T-helper 17 cell (primary cell): ENCODE data around the gene CETN2. TPM values are rescaled to one million over a fixed set of nuclear protein-coding genes. Genes with fewer than 3 reads are reported as not detected.
"Not testable (repeated sequence)": the region's sequence is repeated elsewhere in the genome, so short reads cannot be mapped to it uniquely, and the experiment has no call there.

Experiments
- ATAC-seq: fragments of 150-1000 bp; cut with Tn5 transposase; 2 replicates; pipeline ENCODE4 v1.10.0; 2021; ENCODE audit warnings: mild to moderate bottlenecking, moderate library complexity
- DNase-seq, 3 donors: peaks; one replicate each; pipeline versions ENCODE4 v3.0.0 to v3.0.0-alpha.2; 2020 to 2021
- H3K9me3 ChIP-seq: one replicate; pipeline ENCODE4 v1.7.0; 2013; ENCODE audit warnings: low read length, mild to moderate bottlenecking; ENCODE audit not compliant: control insufficient read depth, poor library complexity, severe bottlenecking
- H3K27ac Mint-ChIP-seq: one replicate; pipeline ENCODE4 v1.8.0; 2022; ENCODE audit warnings: mild to moderate bottlenecking, moderate library complexity, mixed read lengths
- H3K27me3 Mint-ChIP-seq: one replicate; pipeline ENCODE4 v1.8.0; 2022; ENCODE audit warnings: mixed read lengths
- H3K36me3 Mint-ChIP-seq: one replicate; pipeline ENCODE4 v1.8.0; 2022; ENCODE audit warnings: low read depth, mixed read lengths
- H3K4me1 Mint-ChIP-seq: one replicate; pipeline ENCODE4 v1.8.0; 2022; ENCODE audit warnings: mild to moderate bottlenecking, mixed read lengths
- H3K4me3 Mint-ChIP-seq: one replicate; pipeline ENCODE4 v1.8.0; 2022; ENCODE audit warnings: mild to moderate bottlenecking, moderate library complexity, mixed read lengths
- total RNA-seq, 4 donors: library from RNA in 2 of 4; stranded (reverse) in 2 of 4; gene quantifications; one replicate each; pipeline ENCODE4 v1.2.3 and lab custom pipeline; 2022 to 2026

The CETN2 gene
- total RNA-seq, 2 donors from 2014 or later: 7.5 to 9.4 TPM

DNA sequence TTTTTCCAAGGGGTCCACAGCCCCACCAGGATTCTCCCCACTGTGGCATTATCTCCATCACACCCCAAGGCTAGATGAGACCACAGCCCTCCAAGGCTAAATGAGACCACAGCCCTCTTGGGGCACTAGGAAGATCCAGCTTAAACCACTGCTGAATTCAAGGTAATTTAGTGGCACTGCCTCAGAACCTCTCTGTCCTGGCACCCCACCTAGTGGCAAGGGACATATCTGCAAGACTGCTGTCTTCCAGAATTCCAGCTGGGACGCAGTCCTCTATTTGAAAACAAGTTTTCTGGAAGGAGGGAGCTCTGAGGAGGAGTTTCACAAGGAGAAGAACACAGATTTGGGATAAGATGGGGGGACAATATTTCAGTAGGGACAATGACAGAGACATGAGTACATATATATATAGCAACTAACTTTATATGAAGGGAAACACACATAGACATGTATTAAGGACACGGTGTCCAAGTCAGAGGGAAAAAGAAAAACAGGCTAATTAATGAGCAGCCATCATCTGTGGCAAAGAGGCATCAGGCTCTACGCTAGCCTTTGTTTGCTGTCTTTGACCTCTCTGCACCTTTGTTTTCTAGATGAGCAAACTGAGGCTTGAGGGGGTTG lies 9.3 kb downstream of the CETN2 start:
- Mint-ChIP-seq H3K36me3 (peaks cover 2% of the 10 kb centered on the region), H3K4me1 (no peaks in the 10 kb centered on the region), H3K27me3 (peaks cover 11% of the 10 kb centered on the region), H3K27ac (no peak overlapping the region), H3K4me3 (no peak overlapping the region)
- H3K9me3 ChIP-seq: no peaks in the 10 kb centered on the region
- ATAC-seq (no peak), DNase-seq (no peak)

DNA sequence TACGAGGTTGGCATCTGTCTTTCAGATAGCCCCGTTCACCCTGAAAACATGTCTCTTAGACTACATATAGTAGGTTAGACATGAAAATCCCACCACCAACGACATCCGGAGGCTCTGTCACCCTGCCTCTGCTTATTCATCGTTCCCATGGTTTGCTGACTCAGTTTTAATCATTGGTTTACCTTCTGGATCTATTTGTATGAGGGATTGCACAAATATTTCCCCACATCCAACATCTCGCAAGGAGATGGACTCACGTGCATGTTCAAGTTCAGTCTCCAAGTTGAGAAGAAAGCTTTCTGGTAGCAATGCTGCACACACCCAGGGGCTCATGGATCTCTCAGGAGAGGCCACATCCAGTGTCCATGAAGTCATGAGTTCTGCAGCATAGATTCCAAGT lies 10.8 kb downstream of the CETN2 start:
- H3K9me3 ChIP-seq: no peaks in the 10 kb centered on the region
- Mint-ChIP-seq H3K27ac (no peak overlapping the region), H3K4me1 (no peaks in the 10 kb centered on the region), H3K4me3 (no peak overlapping the region), H3K36me3 (peaks cover 2% of the 10 kb centered on the region), H3K27me3 (peaks cover 11% of the 10 kb centered on the region)
- ATAC-seq: no peak
- no peak for DNase-seq

DNA sequence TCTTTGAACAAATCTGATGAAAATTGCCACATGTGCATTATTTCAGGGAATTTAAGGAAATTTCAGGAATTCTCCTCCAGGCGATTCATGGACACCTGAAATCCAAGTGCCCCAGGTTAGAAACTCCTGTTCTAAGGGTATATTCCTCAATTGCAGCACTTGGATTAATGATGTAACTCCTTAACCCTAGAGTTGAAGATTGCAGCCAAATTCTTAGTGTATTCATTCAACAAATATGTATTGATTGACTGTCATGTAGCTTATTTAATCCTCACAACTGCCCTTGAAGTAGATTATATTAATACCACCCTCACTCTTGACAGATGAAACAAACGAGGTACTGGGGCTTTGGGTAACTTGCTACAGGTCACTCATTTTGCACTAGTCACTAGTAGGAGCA lies 11.3 kb downstream of the CETN2 start:
- Mint-ChIP-seq H3K27me3 (peaks cover 11% of the 10 kb centered on the region), H3K36me3 (peaks cover 2% of the 10 kb centered on the region), H3K4me3 (no peak overlapping the region), H3K27ac (no peak overlapping the region), H3K4me1 (no peaks in the 10 kb centered on the region)
- H3K9me3 ChIP-seq: no peaks in the 10 kb centered on the region
- no peak for DNase-seq
- ATAC-seq: no peak

DNA sequence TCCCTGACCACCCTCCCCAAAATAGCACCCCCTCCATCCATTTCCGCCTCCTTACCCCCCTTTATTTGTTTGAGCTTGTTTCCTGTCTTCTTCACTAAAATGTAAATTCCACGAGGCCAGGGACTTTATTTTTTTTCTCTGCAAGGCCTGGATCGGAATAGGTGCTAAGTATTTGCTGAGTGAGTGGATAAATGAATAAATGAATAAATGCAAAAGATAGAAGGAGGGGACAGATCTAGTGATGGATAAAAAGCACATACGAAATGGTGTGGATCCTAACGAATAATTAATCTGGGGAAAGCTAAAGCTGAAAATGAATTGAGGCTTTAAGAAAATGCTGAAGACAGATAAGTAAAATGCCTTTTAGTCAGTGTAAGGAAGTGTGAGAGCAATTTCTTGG lies 12.2 kb downstream of the CETN2 start:
- no peaks in the 10 kb centered on the region for H3K9me3 ChIP-seq
- peaks cover 5% of the 10 kb centered on the region for H3K4me1 Mint-ChIP-seq

DNA sequence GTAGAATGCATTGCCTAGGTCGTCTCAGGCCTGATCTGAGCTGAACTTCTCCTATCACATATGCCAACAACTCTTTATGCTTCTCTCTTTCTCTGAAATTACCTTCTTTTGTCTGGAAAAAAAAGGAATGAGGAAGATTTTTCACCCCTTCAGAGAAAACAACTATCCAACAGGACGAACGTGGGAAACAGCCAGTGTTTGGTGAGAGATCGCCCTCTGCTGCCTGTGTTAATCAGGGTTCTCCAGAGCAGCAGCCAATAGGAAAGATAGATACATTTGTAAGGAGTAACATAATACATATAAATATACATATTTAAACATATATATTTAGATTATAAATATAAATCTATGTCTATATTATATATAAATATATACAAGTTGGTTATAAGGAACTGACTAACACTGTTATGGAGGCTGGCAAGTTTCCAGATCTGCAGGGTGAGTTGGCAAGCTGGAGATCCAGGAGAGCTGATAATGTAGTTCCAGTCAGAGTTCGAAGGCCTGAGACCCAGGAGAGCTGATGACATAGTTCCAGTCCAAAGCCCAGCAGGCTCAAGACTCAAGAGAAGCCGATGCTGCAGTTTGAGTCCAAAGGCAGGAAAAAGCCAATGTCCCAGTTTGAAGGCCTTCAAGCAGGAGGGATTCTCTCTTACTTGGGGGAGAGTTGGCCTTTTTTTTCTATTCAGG lies 13.3 kb downstream of the CETN2 start:
- no peaks in the 10 kb centered on the region for H3K9me3 ChIP-seq
- no peak overlapping the region for H3K27ac Mint-ChIP-seq
- no peak for ATAC-seq
- H3K27me3 Mint-ChIP-seq: peaks cover 11% of the 10 kb centered on the region
- peaks cover 5% of the 10 kb centered on the region for H3K4me1 Mint-ChIP-seq
- DNase-seq: no peak
- peaks cover 2% of the 10 kb centered on the region for H3K36me3 Mint-ChIP-seq
- no peak overlapping the region for H3K4me3 Mint-ChIP-seq

More for the DNA sequence above, 12.2 kb downstream of the CETN2 start:
- Mint-ChIP-seq H3K27me3 (peaks cover 11% of the 10 kb centered on the region), H3K27ac (no peak overlapping the region), H3K36me3 (peaks cover 2% of the 10 kb centered on the region), H3K4me3 (no peak overlapping the region)
- no peak for DNase-seq
- ATAC-seq: no peak

DNA sequence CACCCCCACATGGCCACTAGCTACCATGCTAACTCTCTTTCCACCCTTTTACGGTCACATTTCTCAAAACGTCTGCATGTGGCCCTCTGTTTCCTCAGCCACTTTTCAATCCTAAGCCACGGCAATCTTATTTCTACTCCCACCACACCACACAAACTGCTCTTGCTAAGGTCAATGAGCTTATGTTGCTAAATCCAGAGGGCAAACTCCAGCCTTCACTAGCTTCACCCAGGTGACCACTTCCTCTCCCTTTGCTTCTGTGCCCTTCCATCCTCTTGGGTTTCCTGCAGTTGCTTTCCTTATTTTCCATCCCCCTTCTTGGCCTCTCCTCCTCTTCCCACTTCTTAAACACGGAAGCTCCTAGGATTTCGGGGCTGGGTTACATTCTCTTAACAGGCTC lies 16.5 kb downstream of the CETN2 start:
- Mint-ChIP-seq H3K4me3 (no peak overlapping the region), H3K27ac (no peak overlapping the region), H3K36me3 (no peaks in the 10 kb centered on the region), H3K27me3 (no peaks in the 10 kb centered on the region), H3K4me1 (peaks cover 5% of the 10 kb centered on the region)
- DNase-seq (no peak), ATAC-seq (no peak)
- no peaks in the 10 kb centered on the region for H3K9me3 ChIP-seq

DNA sequence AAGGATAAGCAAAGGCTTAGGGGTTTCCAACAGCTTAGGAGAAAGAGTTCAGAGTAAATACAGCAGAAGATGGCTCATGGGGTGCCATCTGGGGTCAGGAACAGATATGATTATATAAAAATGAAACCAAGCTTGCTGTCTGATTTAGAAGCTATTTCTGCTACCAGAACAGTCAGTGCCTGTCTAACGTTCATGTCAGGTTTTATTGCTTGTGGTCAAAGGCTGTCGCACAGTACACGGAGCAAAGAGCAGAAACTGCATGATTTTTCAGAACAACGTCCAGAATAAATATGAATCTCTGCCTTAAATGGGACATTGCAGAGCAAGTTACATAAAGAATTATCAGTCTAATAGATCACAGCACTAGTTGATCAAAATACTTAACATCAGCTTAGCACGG lies 17.4 kb downstream of the CETN2 start:
- DNase-seq: no peak
- H3K27ac Mint-ChIP-seq: peak overlapping the region; percentile 14
- H3K4me1 Mint-ChIP-seq: peaks cover 5% of the 10 kb centered on the region
- no peaks in the 10 kb centered on the region for H3K27me3 Mint-ChIP-seq
- ATAC-seq: no peak
- no peaks in the 10 kb centered on the region for H3K9me3 ChIP-seq
- no peak overlapping the region for H3K4me3 Mint-ChIP-seq
- H3K36me3 Mint-ChIP-seq: no peaks in the 10 kb centered on the region

DNA sequence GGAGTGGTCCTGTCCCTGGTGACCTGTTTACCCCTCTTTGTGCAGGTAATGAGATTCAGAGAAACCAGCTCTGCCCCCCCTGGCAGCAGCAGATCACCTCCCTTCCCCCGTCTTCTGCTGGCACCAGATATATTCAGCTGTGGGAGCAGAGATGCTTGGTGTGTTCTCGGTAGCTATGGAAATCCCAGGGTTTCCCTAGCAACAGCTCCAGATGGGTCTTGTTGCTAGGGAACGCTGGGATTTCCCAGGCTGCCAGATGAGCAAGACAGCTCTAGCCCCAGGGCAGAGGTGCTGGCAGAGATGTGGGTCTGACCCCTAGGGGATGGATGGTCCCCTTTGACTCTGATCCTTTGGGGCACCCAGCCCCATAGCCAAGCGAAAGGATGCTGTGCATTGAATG lies 20.2 kb downstream of the CETN2 start:
- no peak for DNase-seq
- H3K9me3 ChIP-seq: no peaks in the 10 kb centered on the region
- Mint-ChIP-seq H3K27me3 (no peaks in the 10 kb centered on the region), H3K4me1 (peaks cover 5% of the 10 kb centered on the region), H3K36me3 (no peaks in the 10 kb centered on the region), H3K4me3 (no peak overlapping the region), H3K27ac (no peak overlapping the region)
- ATAC-seq: no peak

DNA sequence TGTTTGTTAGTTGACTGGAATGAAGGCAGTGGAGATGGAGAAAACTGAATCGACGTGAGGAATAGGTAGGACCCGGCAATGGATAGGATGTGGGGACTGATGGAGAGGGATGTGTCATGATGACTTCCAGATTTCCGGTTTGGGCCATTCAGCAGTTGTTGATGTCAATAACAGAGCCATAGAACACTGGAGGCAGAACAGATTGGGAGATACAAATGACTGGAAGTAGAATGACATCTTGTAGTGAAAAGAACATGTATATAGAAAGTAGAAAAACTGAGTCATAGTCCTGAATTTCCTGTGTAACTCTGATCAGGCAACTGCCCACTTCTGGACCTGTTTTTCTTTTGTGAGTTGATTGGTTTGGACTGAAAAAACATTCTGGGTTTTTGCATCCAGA lies 24.5 kb downstream of the CETN2 start:
- H3K4me3 Mint-ChIP-seq: no peak overlapping the region
- H3K27me3 Mint-ChIP-seq: peaks cover 8% of the 10 kb centered on the region

DNA sequence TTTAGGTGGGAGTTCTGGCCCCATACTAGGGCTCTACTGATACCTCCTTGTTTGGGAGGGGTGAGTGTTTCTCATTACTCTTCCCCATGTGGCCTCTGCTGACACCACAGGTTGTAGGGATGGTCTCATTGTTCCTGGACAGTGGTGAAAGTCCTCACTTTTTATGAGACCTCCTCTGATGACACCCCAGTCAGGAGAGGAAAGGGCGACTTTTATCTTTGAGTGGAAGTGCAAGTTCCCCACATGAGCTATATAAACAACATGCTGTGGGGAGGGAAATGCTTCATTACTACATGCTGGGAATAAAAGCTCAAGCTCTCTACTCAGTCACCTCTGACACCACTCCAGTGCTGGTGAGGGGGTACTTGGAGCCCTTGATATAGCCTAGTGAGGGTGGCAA lies 31.6 kb downstream of the CETN2 start:
- DNase-seq (no peak), ATAC-seq (no peak)
- H3K27me3 Mint-ChIP-seq: peaks cover 8% of the 10 kb centered on the region
- no peaks in the 10 kb centered on the region for H3K36me3 Mint-ChIP-seq
- no peaks in the 10 kb centered on the region for H3K4me1 Mint-ChIP-seq
- no peak overlapping the region for H3K4me3 Mint-ChIP-seq
- H3K9me3 ChIP-seq: no peaks in the 10 kb centered on the region
- H3K27ac Mint-ChIP-seq: no peak overlapping the region

More for the DNA sequence above, 24.5 kb downstream of the CETN2 start:
- Mint-ChIP-seq H3K36me3 (no peaks in the 10 kb centered on the region), H3K4me1 (no peaks in the 10 kb centered on the region), H3K27ac (no peak overlapping the region)
- H3K9me3 ChIP-seq: no peaks in the 10 kb centered on the region
- ATAC-seq: no peak
- no peak for DNase-seq

DNA sequence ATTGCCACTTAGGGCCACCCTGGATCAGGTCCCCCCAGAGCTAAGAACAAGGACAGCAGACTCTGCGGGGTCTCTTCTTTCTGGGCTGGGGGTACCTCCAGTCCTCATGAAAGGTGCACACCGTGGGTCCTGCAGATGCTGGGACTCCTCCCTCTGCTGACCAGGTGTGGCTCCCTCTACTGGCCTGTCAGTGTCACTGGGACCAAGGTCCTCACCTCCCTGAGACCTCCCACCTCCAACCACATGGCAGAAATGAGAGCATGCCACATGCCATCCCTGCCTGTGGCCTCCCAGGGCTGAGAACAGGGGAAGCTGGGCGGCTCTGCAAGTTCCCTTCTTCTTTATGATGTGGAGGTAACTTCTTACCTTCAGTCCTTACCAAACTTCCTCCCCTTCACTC lies 43.5 kb downstream of the CETN2 start:
- H3K4me1 Mint-ChIP-seq, H3K9me3 ChIP-seq, H3K27me3 Mint-ChIP-seq, ATAC-seq, H3K4me3 Mint-ChIP-seq, DNase-seq, H3K36me3 Mint-ChIP-seq, H3K27ac Mint-ChIP-seq: not testable (repeated sequence)

Other genes with a start within 250 kb of the CETN2 start
- gene GABRQ, start 192.9 kb downstream of the CETN2 start, total RNA-seq: not detected
- not detected for gene MAGEA3, start 132.0 kb downstream of the CETN2 start, total RNA-seq
- not detected for gene CSAG2, start 121.5 kb downstream of the CETN2 start, total RNA-seq
- not detected for gene MAGEA2B, start 116.1 kb downstream of the CETN2 start, total RNA-seq
- gene CSAG1, start 97.0 kb downstream of the CETN2 start, total RNA-seq: not detected
- not detected for gene MAGEA12, start 97.0 kb downstream of the CETN2 start, total RNA-seq
- not detected for gene MAGEA2, start 76.9 kb downstream of the CETN2 start, total RNA-seq
- gene CSAG3, start 71.5 kb downstream of the CETN2 start, total RNA-seq: not detected
- gene MAGEA6, start 61.1 kb downstream of the CETN2 start, total RNA-seq: not detected
- gene NSDHL, start 306 bp upstream of the CETN2 start, total RNA-seq: 1 to 10 TPM; 4.3 to 5.3 TPM
- gene ZNF185, start 67.3 kb upstream of the CETN2 start, total RNA-seq: 10 to 100 TPM in 1 of 2 donors, 1 to 10 TPM in 1; 2.7 to 40.2 TPM
- under 1 TPM; 0.07 to 0.16 TPM for gene PNMA5, start 163.4 kb upstream of the CETN2 start, total RNA-seq
- 1 to 10 TPM; 5.5 to 6.3 TPM for gene PNMA3, start 225.7 kb upstream of the CETN2 start, total RNA-seq
- under 1 TPM; 0.20 to 0.52 TPM for gene PNMA6A, start 241.7 kb upstream of the CETN2 start, total RNA-seq